Measurements from ENCODE around the gene TMEM135. TPM values are rescaled to one million over a fixed set of nuclear protein-coding genes. Genes with fewer than 3 reads are reported as not detected.

TMEM135 gene
- total RNA-seq = 13.8 and 17.8 TPM in 2 replicates

GRCh38 chr11:87037450-87038234 is at the start of gene TMEM135:
Gene TMEM135, plus strand, starts transcription at chr11:87037934. Its CDS starts 112 bp downstream, at chr11:87038046.

Other genes with a start within 250 kb of the TMEM135 start
- 95.0 and 127 TPM in 2 replicates for gene PRSS23, start 237.4 kb upstream of the TMEM135 start, total RNA-seq
- gene FZD4, start 82.5 kb upstream of the TMEM135 start, total RNA-seq = 0.33 and 0.92 TPM in 2 replicates